SK-N-SH (cell line): Measurements from ENCODE around the gene CEP43. TPM values are rescaled to one million over a fixed set of nuclear protein-coding genes. Genes with fewer than 3 reads are reported as not detected.
A peak's percentile ranks its signal among the peaks of the same experiment; 100 is the strongest.

Source experiments
- CTCF ChIA-PET: fragments of 300-600, 350-600 bp; formaldehyde crosslinking; extraction: SDS; loops from one replicate; lab custom pipeline; 2021; lab: Yijun Ruan, JAX
- POLR2A ChIA-PET: fragments of 350-600 bp; sonication (Branson Sonifier 250); formaldehyde crosslinking; extraction: SDS; loops from one replicate; lab custom pipeline; 2020; ENCODE audit warnings: antibody characterized with exemption, inconsistent platforms; lab: Yijun Ruan, JAX
- DNase-seq: peaks from one replicate; pipeline ENCODE4 v3.0.0; 2012
- H2AFZ ChIP-seq: fragments of 200-600 bp; sonication (generic); 2 replicates; pipeline ENCODE4 v1.8.1; 2016; ENCODE audit warnings: antibody characterized with exemption, mild to moderate bottlenecking, low read depth
- H3F3A ChIP-seq: fragments of 200-600 bp; sonication (generic); replicated peaks from 2 replicates; pipeline ENCODE3; 2016; ENCODE audit warnings: antibody characterized with exemption, mild to moderate bottlenecking; ENCODE audit not compliant: insufficient read depth
- H3K27ac ChIP-seq, 2 experiments: fragments of 200-500 bp in 1 of 2; fragments of 200-600 bp in 1 of 2; sonication (Bioruptor generic) in 1 of 2; sonication (generic), shearing (Covaris generic) in 1 of 2; 2 replicates each; pipeline versions ENCODE4 v1.5.1 to v1.6.1; 2014 to 2016; ENCODE audit warnings: low read depth in 2 of 2, inconsistent platforms in 1 of 2, low read length in 1 of 2, mild to moderate bottlenecking in 1 of 2, mixed read lengths in 1 of 2
- H3K27me3 ChIP-seq: fragments of 200-600 bp; sonication (generic), shearing (Covaris generic); 2 replicates; pipeline ENCODE4 v1.6.1; 2016; ENCODE audit warnings: mixed run types; ENCODE audit not compliant: insufficient read depth
- H3K36me3 ChIP-seq, 2 experiments: fragments of 200-500 bp in 1 of 2; fragments of 200-600 bp in 1 of 2; sonication (Bioruptor generic) in 1 of 2; sonication (generic) in 1 of 2; replicated peaks in 1 of 2; 2 replicates each; pipeline versions ENCODE3 to v1.5.1; 2014 to 2016; ENCODE audit warnings: low read length in 1 of 2, mild to moderate bottlenecking in 1 of 2; ENCODE audit not compliant: insufficient read depth in 2 of 2, control insufficient read depth in 1 of 2
- H3K4me1 ChIP-seq, 2 experiments: fragments of 200-500 bp in 1 of 2; fragments of 200-600 bp in 1 of 2; sonication (Bioruptor generic) in 1 of 2; sonication (generic), shearing (Covaris generic) in 1 of 2; 2 replicates each; pipeline versions ENCODE4 v1.5.1 to v1.6.1; 2014 to 2016; ENCODE audit warnings: low read depth in 1 of 2, low read length in 1 of 2, mixed run types in 1 of 2; ENCODE audit not compliant: insufficient read depth in 2 of 2, control insufficient read depth in 1 of 2
- H3K4me2 ChIP-seq: fragments of 200-600 bp; sonication (generic), shearing (Covaris generic); 2 replicates; pipeline ENCODE4 v1.6.1; 2017; ENCODE audit warnings: mixed run types
- H3K4me3 ChIP-seq, 2 experiments: fragments of 200-500 bp in 1 of 2; fragments of 200-600 bp in 1 of 2; sonication (Bioruptor generic) in 1 of 2; sonication (generic), shearing (Covaris generic) in 1 of 2; 2 replicates each; pipeline versions ENCODE4 v1.5.1 to v1.8.1; 2014 to 2016; ENCODE audit warnings: low read depth in 2 of 2, inconsistent platforms in 1 of 2, low read length in 1 of 2, mild to moderate bottlenecking in 1 of 2, mixed read lengths in 1 of 2, moderate library complexity in 1 of 2
- H3K79me2 ChIP-seq: fragments of 200-600 bp; sonication (generic); 2 replicates; pipeline ENCODE4 v1.8.1; 2017; ENCODE audit warnings: mild to moderate bottlenecking; ENCODE audit not compliant: insufficient read depth
- H3K9ac ChIP-seq: fragments of 200-600 bp; sonication (generic); 2 replicates; pipeline ENCODE4 v1.6.1; 2017; ENCODE audit warnings: mixed run types
- H3K9me2 ChIP-seq: fragments of 200-600 bp; sonication (generic); 2 replicates; pipeline ENCODE4 v1.6.1; 2017; ENCODE audit warnings: mixed run types
- H3K9me3 ChIP-seq: fragments of 200-600 bp; sonication (generic); 2 replicates; pipeline ENCODE4 v1.6.1; 2017; ENCODE audit warnings: mixed run types, mild to moderate bottlenecking, moderate library complexity
- H4K20me1 ChIP-seq: fragments of 200-600 bp; sonication (generic); 2 replicates; pipeline ENCODE4 v1.6.1; 2017; ENCODE audit warnings: mild to moderate bottlenecking, mixed run types; ENCODE audit not compliant: insufficient read depth
- CHD2 ChIP-seq: fragments of 150-350 bp; IDR thresholded peaks from 2 replicates; pipeline ENCODE4 v1.6.1; 2018; ENCODE audit warnings: low read length; ENCODE audit not compliant: partially characterized antibody
- ELF1 ChIP-seq: IDR thresholded peaks from 2 replicates; pipeline ENCODE4 v1.4.0; 2012
- FOXM1 ChIP-seq: IDR thresholded peaks from 2 replicates; pipeline ENCODE4 v1.4.0; 2012; ENCODE audit warnings: low read depth, mild to moderate bottlenecking
- GABPA ChIP-seq: IDR thresholded peaks from 2 replicates; pipeline ENCODE4 v1.4.0; 2012; ENCODE audit warnings: low read depth, mild to moderate bottlenecking
- GATA2 ChIP-seq: sonication (generic); formaldehyde crosslinking; IDR thresholded peaks from 2 replicates; pipeline ENCODE4 v1.5.0; 2020; ENCODE audit warnings: mild to moderate bottlenecking, missing genetic modification reagents
- MEF2A ChIP-seq: IDR thresholded peaks from 2 replicates; pipeline ENCODE4 v1.4.0; 2012; ENCODE audit warnings: low read depth, borderline replicate concordance
- MXI1 ChIP-seq: IDR thresholded peaks from 2 replicates; pipeline ENCODE4 v1.6.1; 2012; ENCODE audit warnings: mild to moderate bottlenecking, low read depth, low read length, improper control_type of control experiment
- POLR2AphosphoS5 ChIP-seq: IDR thresholded peaks from 2 replicates; pipeline ENCODE4 v1.6.1; 2012; ENCODE audit warnings: low read depth, low read length
- RCOR1 ChIP-seq: fragments of 150-350 bp; IDR thresholded peaks from 2 replicates; pipeline ENCODE4 v1.6.1; 2017; ENCODE audit warnings: antibody characterized with exemption, low read length
- RFX5 ChIP-seq: IDR thresholded peaks from 2 replicates; pipeline ENCODE4 v1.6.1; 2012; ENCODE audit warnings: mild to moderate bottlenecking, improper control_type of control experiment, low read length
- SMC3 ChIP-seq: IDR thresholded peaks from 2 replicates; pipeline ENCODE4 v1.6.1; 2012; ENCODE audit warnings: low read depth, low read length, improper control_type of control experiment
- YY1 ChIP-seq: IDR thresholded peaks from 2 replicates; pipeline ENCODE4 v1.4.0; 2012; ENCODE audit warnings: low read depth, mild to moderate bottlenecking
- WGBS: methylation state at CpG from one replicate; pipeline ENCODE4 v1.1.6; 2017; ENCODE audit warnings: low lambda C conversion rate; 5-methylcytosine and 5-hydroxymethylcytosine counted together
- polyA plus RNA-seq, 3 experiments: library from polyadenylated mRNA; depleted of rRNA; stranded (reverse); fragments of >200 nt; gene quantifications; 2 replicates each; pipeline ENCODE4 v1.2.3, GENCODE V29; 2012
- TF ChIP-seq, protein P1 (sequence below): IDR thresholded peaks from 2 replicates; pipeline ENCODE4 v1.4.0; 2012; ENCODE audit warnings: low read depth

The CEP43 gene
- polyA plus RNA-seq, 1 of the 3 experiments (the other 2 are of a cell fraction): 7.5 TPM

DNA sequence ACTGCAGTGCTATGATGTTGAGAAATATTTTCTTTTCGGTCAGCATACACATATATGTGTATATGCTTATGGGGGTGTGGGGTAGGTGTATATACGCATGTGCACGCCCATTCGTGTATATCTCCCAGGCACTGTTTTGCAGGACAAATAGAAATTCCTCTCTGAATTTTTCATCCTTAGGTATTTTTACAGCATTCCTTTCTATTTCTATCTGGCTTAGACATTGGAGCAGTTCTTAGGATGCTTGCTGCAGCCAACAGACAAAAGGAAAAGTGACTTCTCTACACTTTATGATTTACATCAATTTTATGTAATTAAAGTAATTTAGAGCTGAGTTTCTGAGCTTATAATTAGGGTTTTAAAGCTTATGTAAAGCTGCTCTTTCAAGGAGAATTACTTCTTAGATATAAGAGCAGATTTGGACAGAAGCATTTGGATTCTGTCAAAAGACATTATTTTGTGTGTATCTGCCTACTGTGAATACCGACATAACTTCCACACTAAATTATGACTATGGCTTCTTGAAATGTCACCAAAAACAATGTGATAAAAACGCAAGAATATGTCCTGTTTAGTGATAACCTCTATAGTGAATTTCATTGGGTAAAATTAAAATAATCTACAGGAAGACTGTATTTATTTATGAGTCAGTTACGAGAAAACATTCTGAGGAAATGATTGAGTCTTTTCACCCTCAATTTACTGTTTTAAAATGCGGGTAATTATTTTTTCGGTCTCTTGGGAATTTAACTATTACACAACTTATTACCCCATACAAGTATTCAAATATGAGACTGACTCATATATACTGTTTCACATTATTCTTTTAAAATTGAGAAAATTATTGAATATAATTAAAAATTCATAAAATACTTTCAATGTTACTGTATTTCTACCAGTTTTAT, 21.3 kb upstream of the CEP43 start:
- no peak for DNase-seq
- 91% methylated on average over 9 of the region's 9 CpGs for WGBS
- Histone ChIP-seq H3K36me3 (peaks cover 0 to 4% of the 10 kb centered on the region in 2 experiments), H3F3A (peaks cover 3% of the 10 kb centered on the region), H3K79me2 (peaks cover 5% of the 10 kb centered on the region; the same call in 1 of the 2 replicates)
- TF ChIP-seq GATA2 (CRISPR knock-in tag): no peak
- TF ChIP-seq MXI1: no peak
- TF ChIP-seq RCOR1: no peak
- no peak for TF ChIP-seq ELF1
- TF ChIP-seq, protein P1, sequence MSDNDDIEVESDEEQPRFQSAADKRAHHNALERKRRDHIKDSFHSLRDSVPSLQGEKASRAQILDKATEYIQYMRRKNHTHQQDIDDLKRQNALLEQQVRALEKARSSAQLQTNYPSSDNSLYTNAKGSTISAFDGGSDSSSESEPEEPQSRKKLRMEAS: no peak
- no peak for TF ChIP-seq MEF2A
- TF ChIP-seq, all 33 proteins: peak for 0
- Histone ChIP-seq H3K27me3 (no peaks in the 10 kb centered on the region), H4K20me1 (no peaks in the 10 kb centered on the region), H3K4me1 (peaks cover 0 to 9% of the 10 kb centered on the region in 2 experiments; a peak in 1 of 4 replicates), H3K9ac (no peak overlapping the region), H3K27ac (no peak overlapping the region), H3K4me3 (no peak overlapping the region), H3K4me2 (no peak overlapping the region), H3K9me3 (no peaks in the 10 kb centered on the region), H2AFZ (peak overlapping the region; percentile 6; the same call in 1 of the 2 replicates), H3K9me2 (no peaks in the 10 kb centered on the region)
- ChIA-PET POLR2A (no interaction called here), CTCF (interaction anchor here (1.1 to 2.2 kb wide), 3 partner anchors 8 to 202 kb away, joined by 3 to 5 read pairs (median 4); no protein-coding TSS in a partner anchor)

DNA sequence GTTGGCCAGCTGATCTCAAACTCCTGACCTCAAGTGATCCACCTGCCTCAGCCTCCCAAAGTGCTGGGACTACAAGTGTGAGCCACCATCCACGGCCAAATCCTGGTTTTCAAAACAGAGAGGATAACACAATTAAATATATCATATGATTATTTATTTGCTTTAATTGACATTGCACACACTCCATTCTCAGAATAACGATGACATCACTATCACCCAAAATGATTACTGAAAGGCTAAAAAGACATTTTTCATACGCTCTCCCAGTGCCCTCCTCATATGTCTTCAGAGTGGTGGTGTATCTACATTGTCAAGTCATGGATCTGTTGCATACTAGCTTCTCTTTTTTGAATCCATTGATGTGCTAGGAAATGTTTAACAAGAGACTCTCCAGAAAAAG, 18.5 kb upstream of the CEP43 start:
- Histone ChIP-seq H3K4me2 (no peak overlapping the region), H3K4me3 (no peak overlapping the region), H3K4me1 (peaks cover 0 to 9% of the 10 kb centered on the region in 2 experiments; a peak in 1 of 4 replicates), H3K9me2 (no peaks in the 10 kb centered on the region), H3K36me3 (peaks cover 0 to 12% of the 10 kb centered on the region in 2 experiments), H2AFZ (no peak overlapping the region), H3K9me3 (no peaks in the 10 kb centered on the region), H4K20me1 (no peaks in the 10 kb centered on the region), H3K9ac (no peak overlapping the region), H3K27ac (no peak overlapping the region), H3K27me3 (no peaks in the 10 kb centered on the region), H3F3A (peaks cover 3% of the 10 kb centered on the region), H3K79me2 (peaks cover 27% of the 10 kb centered on the region; the same call in 1 of the 2 replicates)
- 98% methylated on average over 3 of the region's 3 CpGs for WGBS
- DNase-seq: no peak
- no peak for TF ChIP-seq SMC3
- no peak for TF ChIP-seq RFX5
- no peak for TF ChIP-seq CHD2
- TF ChIP-seq YY1: no peak
- TF ChIP-seq POLR2AphosphoS5: no peak
- no peak for TF ChIP-seq GABPA
- no peak for TF ChIP-seq FOXM1
- no peak for TF ChIP-seq GATA2 (CRISPR knock-in tag)
- no peak for TF ChIP-seq MEF2A
- TF ChIP-seq ELF1: no peak
- POLR2A ChIA-PET: no interaction called here
- CTCF ChIA-PET: interaction anchor here (1.0 to 2.9 kb wide), 3 partner anchors 9 to 29 kb away, joined by 3 to 14 read pairs (median 3); no protein-coding TSS in a partner anchor
